Subcutaneous abdominal adipose tissue (tissue), 5 donors: ENCODE results near the gene TEX54.

Experiments used
- H3K27ac ChIP-seq: one replicate; pipeline ENCODE4 v1.7.0; 2013; ENCODE audit warnings: low read depth, mild to moderate bottlenecking, inconsistent platforms, low read length, moderate library complexity
- H3K27me3 ChIP-seq, 5 donors: one replicate each; pipeline ENCODE4 v1.7.0; 2013; ENCODE audit warnings: low read length in 5 of 5, inconsistent platforms in 1 of 5; ENCODE audit not compliant: control insufficient read depth in 5 of 5, insufficient read depth in 4 of 5
- H3K36me3 ChIP-seq, 5 donors: one replicate each; pipeline ENCODE4 v1.7.0; 2013; ENCODE audit warnings: low read length in 5 of 5; ENCODE audit not compliant: control insufficient read depth in 5 of 5, insufficient read depth in 5 of 5
- H3K4me1 ChIP-seq, 5 donors: one replicate each; pipeline ENCODE4 v1.7.0; 2013; ENCODE audit warnings: low read length in 5 of 5, mild to moderate bottlenecking in 3 of 5, moderate library complexity in 1 of 5; ENCODE audit not compliant: control insufficient read depth in 5 of 5, insufficient read depth in 5 of 5
- H3K4me3 ChIP-seq, 5 donors: one replicate each; pipeline ENCODE4 v1.7.0; 2013; ENCODE audit warnings: low read length in 5 of 5, low read depth in 1 of 5
- H3K9ac ChIP-seq, 5 donors: one replicate each; pipeline ENCODE4 v1.7.0; 2013; ENCODE audit warnings: low read length in 5 of 5, mild to moderate bottlenecking in 4 of 5, moderate library complexity in 3 of 5
- H3K9me3 ChIP-seq, 5 donors: one replicate each; pipeline ENCODE4 v1.7.0; 2013; ENCODE audit warnings: low read length in 5 of 5; ENCODE audit not compliant: control insufficient read depth in 5 of 5
- donor health status: healthy.
- donor health status: healthy.
- donor health status: healthy.
- donor health status: healthy.
- donor health status: healthy.

The TEX54 gene

GRCh38 chr11:62805961-62806441 is 26.6 kb downstream of the TEX54 start:
- peak overlapping the region; percentile 92 to 94 (median 93) for H3K4me3 ChIP-seq
- H3K27ac ChIP-seq = peak overlapping the region; percentile 77
- peaks cover 4 to 33% (median 28%) of the 10 kb centered on the region in 5 donors for H3K36me3 ChIP-seq
- H3K9ac ChIP-seq = peak overlapping the region in 4 of 5 donors; percentile 31 to 93 (median 70)
- no peaks in the 10 kb centered on the region for H3K27me3 ChIP-seq
- no peaks in the 10 kb centered on the region for H3K9me3 ChIP-seq
- peaks cover 3 to 31% (median 24%) of the 10 kb centered on the region in 5 donors for H3K4me1 ChIP-seq

GRCh38 chr11:62805076-62805892 is 27.4 kb downstream of the TEX54 start, which contains the start of gene NXF1:
Gene NXF1 (minus strand): TSS chr11:62805440. CDS start chr11:62805356, 84 bp downstream.
- Histone ChIP-seq H3K27me3 (no peaks in the 10 kb centered on the region), H3K36me3 (peaks cover 4 to 40% (median 35%) of the 10 kb centered on the region in 5 donors), H3K9ac (peak within 1 kb of the TSS; percentile 30 to 98 (median 93)), H3K4me1 (peaks cover 3 to 31% (median 24%) of the 10 kb centered on the region in 5 donors), H3K27ac (peak within 1 kb of the TSS; percentile 77), H3K9me3 (no peaks in the 10 kb centered on the region), H3K4me3 (peak within 1 kb of the TSS; percentile 92 to 94 (median 93))

- Histone ChIP-seq H3K36me3 (peaks cover 4 to 48% (median 43%) of the 10 kb centered on the region in 5 donors), H3K4me1 (peaks cover 3 to 31% (median 24%) of the 10 kb centered on the region in 5 donors), H3K27me3 (no peaks in the 10 kb centered on the region), H3K9ac (peak overlapping the region; percentile 30 to 98 (median 93)), H3K9me3 (no peaks in the 10 kb centered on the region), H3K4me3 (peak overlapping the region; percentile 89 to 94 (median 92)), H3K27ac (peak overlapping the region; percentile 77)
Measured at GRCh38 chr11:62804310-62805075, 28.1 kb downstream of the TEX54 start.

GRCh38 chr11:62801071-62801470 is 31.6 kb downstream of the TEX54 start:
- Histone ChIP-seq H3K27ac (no peak overlapping the region), H3K4me1 (peaks cover 3 to 23% (median 22%) of the 10 kb centered on the region in 5 donors), H3K9ac (no peak overlapping the region), H3K9me3 (no peaks in the 10 kb centered on the region), H3K4me3 (no peak overlapping the region), H3K36me3 (peaks cover 6 to 75% (median 68%) of the 10 kb centered on the region in 5 donors), H3K27me3 (no peaks in the 10 kb centered on the region)

GRCh38 chr11:62799486-62799885 is 33.2 kb downstream of the TEX54 start:
- no peak overlapping the region for H3K27ac ChIP-seq
- H3K27me3 ChIP-seq = no peaks in the 10 kb centered on the region
- H3K9ac ChIP-seq = no peak overlapping the region
- no peak overlapping the region for H3K4me3 ChIP-seq
- no peaks in the 10 kb centered on the region for H3K9me3 ChIP-seq
- H3K36me3 ChIP-seq = peaks cover 11 to 91% (median 83%) of the 10 kb centered on the region in 5 donors
- peaks cover 3 to 13% (median 12%) of the 10 kb centered on the region in 5 donors for H3K4me1 ChIP-seq

GRCh38 chr11:62796281-62796680 is 36.4 kb downstream of the TEX54 start:
- Histone ChIP-seq H3K9ac (no peak overlapping the region), H3K27ac (no peak overlapping the region), H3K4me1 (peaks cover 3 to 13% (median 11%) of the 10 kb centered on the region in 5 donors), H3K4me3 (no peak overlapping the region), H3K36me3 (peaks cover 12 to 89% (median 79%) of the 10 kb centered on the region in 5 donors), H3K9me3 (no peaks in the 10 kb centered on the region), H3K27me3 (no peaks in the 10 kb centered on the region)

- Histone ChIP-seq H3K4me3 (no peak overlapping the region), H3K27ac (no peak overlapping the region), H3K9ac (no peak overlapping the region), H3K4me1 (peaks cover 6 to 30% (median 22%) of the 10 kb centered on the region in 5 donors), H3K36me3 (peaks cover 10 to 81% (median 61%) of the 10 kb centered on the region in 5 donors), H3K27me3 (no peaks in the 10 kb centered on the region), H3K9me3 (no peaks in the 10 kb centered on the region)
Measured at GRCh38 chr11:62794201-62794775, 38.4 kb downstream of the TEX54 start.

- H3K27ac ChIP-seq = peak overlapping the region; percentile 81
- no peaks in the 10 kb centered on the region for H3K9me3 ChIP-seq
- H3K36me3 ChIP-seq = peaks cover 7 to 66% (median 45%) of the 10 kb centered on the region in 5 donors
- H3K9ac ChIP-seq = peak overlapping the region in 4 of 5 donors; percentile 10 to 81 (median 60)
- H3K4me3 ChIP-seq = peak overlapping the region; percentile 26 to 96 (median 94)
- peaks cover 11 to 47% (median 38%) of the 10 kb centered on the region in 5 donors for H3K4me1 ChIP-seq
- no peaks in the 10 kb centered on the region for H3K27me3 ChIP-seq
Measured at GRCh38 chr11:62792202-62792575, 40.5 kb downstream of the TEX54 start.

GRCh38 chr11:62791501-62792201 is 41.0 kb downstream of the TEX54 start, which contains the start of gene TMEM223:
Gene TMEM223 (minus strand): TSS chr11:62792006. CDS start chr11:62791994, 12 bp downstream.
- Histone ChIP-seq H3K9me3 (no peaks in the 10 kb centered on the region), H3K36me3 (peaks cover 7 to 60% (median 42%) of the 10 kb centered on the region in 5 donors), H3K4me1 (peaks cover 11 to 47% (median 38%) of the 10 kb centered on the region in 5 donors), H3K27me3 (no peaks in the 10 kb centered on the region), H3K4me3 (peak within 1 kb of the TSS; percentile 60 to 96 (median 94)), H3K9ac (peak within 1 kb of the TSS; percentile 10 to 83 (median 81)), H3K27ac (peak within 1 kb of the TSS; percentile 81)
